K562 (cell line): ENCODE results near the gene ZNF514. TPM values are rescaled to one million over a fixed set of nuclear protein-coding genes. Genes with fewer than 3 reads are reported as not detected.

Source experiments
- ATAC-seq: fragments of 200-7000 bp; cut with Tn5 transposase; 3 replicates; pipeline ENCODE4 v1.9.1; 2020; ENCODE audit warnings: moderate library complexity
- BruUV-seq: library from RNA; stranded (reverse); fragments of 400-500 nt; replicated peaks from 2 replicates; lab custom pipeline; 2021; lab: Mats Ljungman, UMichigan
- CTCF ChIA-PET: fragments of 300-600 bp; formaldehyde crosslinking; extraction: SDS; loops from one replicate; lab custom pipeline; 2021; ENCODE audit warnings: low intra/inter-chr PET ratio; lab: Yijun Ruan, JAX
- POLR2A ChIA-PET: fragments of 300-600, 350-650 bp; sonication (Branson Sonifier 250); formaldehyde crosslinking; extraction: SDS; loops from one replicate; lab custom pipeline; 2021; ENCODE audit warnings: antibody characterized with exemption, inconsistent platforms; lab: Yijun Ruan, JAX
- DNase-seq, 4 experiments: peaks; one replicate each; pipeline versions ENCODE4 v3.0.0 to v3.0.0-alpha.2; 2011 to 2018; ENCODE audit warnings: low spot score in 3 of 4, mixed read lengths in 3 of 4; ENCODE audit errors: extremely low read depth in 1 of 4
- FAIRE-seq: peaks from 2 replicates; lab custom pipeline; 2011; peaks lifted over from hg19 to GRCh38; lab: Jason Lieb, UNC
- H2AFZ ChIP-seq: 2 replicates; pipeline ENCODE4 v1.6.0; 2011; ENCODE audit warnings: low read depth, low read length, control low read depth, inconsistent platforms
- H3K27ac ChIP-seq: fragments of 200-600 bp; 3 replicates; pipeline ENCODE4 v1.8.0; 2011; ENCODE audit warnings: low read depth, mild to moderate bottlenecking, control low read depth, inconsistent platforms, low read length, moderate library complexity, mixed read lengths; ENCODE audit errors: extremely low read depth
- H3K27me3 ChIP-seq, 2 experiments: fragments of 300-600 bp in 1 of 2; 2 replicates in 1 of 2; 3 replicates in 1 of 2; pipeline versions ENCODE4 v1.6.0 to v1.8.0; 2011; ENCODE audit warnings: inconsistent platforms in 2 of 2, low read length in 2 of 2, mild to moderate bottlenecking in 1 of 2, mixed read lengths in 1 of 2, moderate library complexity in 1 of 2; ENCODE audit not compliant: control insufficient read depth in 2 of 2, insufficient read depth in 2 of 2
- H3K36me3 ChIP-seq: fragments of 300-600 bp; 3 replicates; pipeline ENCODE4 v1.8.0; 2011; ENCODE audit warnings: mild to moderate bottlenecking, low read length, inconsistent platforms; ENCODE audit not compliant: control insufficient read depth, insufficient read depth
- H3K4me1 ChIP-seq, 2 experiments: fragments of 200-600 bp in 1 of 2; replicated peaks in 1 of 2; 2 replicates in 1 of 2; 3 replicates in 1 of 2; pipeline versions ENCODE4 v1.5.1 to v1.8.0; 2011; ENCODE audit warnings: inconsistent platforms in 2 of 2, low read length in 2 of 2, mild to moderate bottlenecking in 1 of 2, mixed read lengths in 1 of 2, moderate library complexity in 1 of 2; ENCODE audit not compliant: control insufficient read depth in 2 of 2, insufficient read depth in 2 of 2
- H3K4me2 ChIP-seq: 2 replicates; pipeline ENCODE4 v1.6.1; 2011; ENCODE audit warnings: low read length, control low read depth, inconsistent platforms, mixed read lengths; ENCODE audit not compliant: insufficient read depth
- H3K4me3 ChIP-seq: fragments of 200-600 bp; sonication (generic), shearing (Covaris generic); 2 replicates; pipeline ENCODE4 v1.5.1; 2016; ENCODE audit warnings: control low read depth, inconsistent platforms
- H3K79me2 ChIP-seq: fragments of 200-600 bp; 3 replicates; pipeline ENCODE4 v1.8.0; 2011; ENCODE audit warnings: low read length, inconsistent platforms; ENCODE audit not compliant: control insufficient read depth, insufficient read depth
- H3K9ac ChIP-seq, 2 experiments: 2 replicates each; pipeline versions ENCODE4 v1.6.0 to v1.6.1; 2011; ENCODE audit warnings: low read depth in 2 of 2, low read length in 2 of 2, control low read depth in 1 of 2, inconsistent platforms in 1 of 2, mild to moderate bottlenecking in 1 of 2, mixed read lengths in 1 of 2; ENCODE audit not compliant: insufficient read depth in 1 of 2
- H3K9me1 ChIP-seq: one replicate; pipeline ENCODE4 v1.6.0; 2011; ENCODE audit warnings: inconsistent platforms, mild to moderate bottlenecking, low read length, moderate library complexity; ENCODE audit not compliant: control insufficient read depth, insufficient read depth
- H3K9me3 ChIP-seq: replicated peaks from 2 replicates; pipeline ENCODE4 v1.5.1; 2011; ENCODE audit warnings: low read depth, low read length, inconsistent platforms; ENCODE audit not compliant: control insufficient read depth, insufficient read depth
- H4K20me1 ChIP-seq: replicated peaks from 2 replicates; pipeline ENCODE4 v1.6.1; 2011; ENCODE audit warnings: low read length, inconsistent platforms, mixed read lengths; ENCODE audit not compliant: control insufficient read depth, insufficient read depth
- E2F6 ChIP-seq, 2 experiments: IDR thresholded peaks; 2 replicates each; pipeline ENCODE4 v1.6.1; 2011; ENCODE audit warnings: borderline replicate concordance in 1 of 2, control low read depth in 1 of 2, low read depth in 1 of 2, low read length in 1 of 2, mild to moderate bottlenecking in 1 of 2, mixed read lengths in 1 of 2, moderate library complexity in 1 of 2; ENCODE audit not compliant: insufficient read depth in 1 of 2, insufficient read length in 1 of 2, poor library complexity in 1 of 2, severe bottlenecking in 1 of 2; ENCODE audit errors: extremely low read depth in 1 of 2
- NFE2 ChIP-seq: IDR thresholded peaks from 2 replicates; pipeline ENCODE4 v1.6.1; 2014; ENCODE audit warnings: antibody characterized with exemption, low read depth
- PPARD ChIP-seq: fragments of 250-450 bp; sonication (Bioruptor Pico); IDR thresholded peaks from 2 replicates; pipeline ENCODE4 v1.8.0; 2022; ENCODE audit warnings: inconsistent platforms, mild to moderate bottlenecking, moderate library complexity
- REST ChIP-seq, 2 experiments: fragments of 450-650 bp; formaldehyde crosslinking in 1 of 2; IDR thresholded peaks; 2 replicates each; pipeline versions ENCODE4 v1.4.0 to v1.6.1; 2014 to 2020; ENCODE audit warnings: mild to moderate bottlenecking in 2 of 2, borderline replicate concordance in 1 of 2, low read depth in 1 of 2
- TEAD2 ChIP-seq: fragments of 450-650 bp; IDR thresholded peaks from 2 replicates; pipeline ENCODE4 v1.6.1; 2016; ENCODE audit warnings: missing genetic modification characterization, control low read depth, missing compliant biosample characterization
- ZNF146 ChIP-seq: IDR thresholded peaks from one replicate; pipeline ENCODE4 v1.6.1; 2018; ENCODE audit warnings: missing compliant biosample characterization; ENCODE audit not compliant: unreplicated experiment
- ZNF277 ChIP-seq: fragments of 250-450 bp; sonication (Bioruptor Pico); IDR thresholded peaks from 2 replicates; pipeline ENCODE4 v1.8.0; 2022; ENCODE audit warnings: inconsistent platforms, mild to moderate bottlenecking, moderate library complexity, borderline replicate concordance
- ZNF589 ChIP-seq: fragments of 200-800 bp; sonication (Bioruptor generic); IDR thresholded peaks from 2 replicates; pipeline ENCODE4 v1.6.1; 2016; ENCODE audit warnings: low read depth, missing genetic modification characterization, missing compliant biosample characterization
- WGBS: fragments of 100-300 bp; shearing (Covaris generic); methylation state at CpG from one replicate; pipeline ENCODE4 v1.1.6; 2016; ENCODE audit warnings: low coverage, mixed read lengths; ENCODE audit not compliant: insufficient coverage; ENCODE audit errors: missing lambda C conversion rate; 5-methylcytosine and 5-hydroxymethylcytosine counted together
- in situ Hi-C: fragments of 300-500 bp; cut with MboI; formaldehyde crosslinking; loops from 4 replicates; pipeline ENCODE4 v1.15.0; 2018; ENCODE audit warnings: inconsistent platforms, mixed read lengths
- intact Hi-C: fragments of 100-400 bp; cut with micrococcal nuclease; formaldehyde crosslinking; loops from 2 replicates; pipeline ENCODE4 v1.14.2; 2022
- polyA plus RNA-seq, 8 experiments: library from polyadenylated mRNA; depleted of rRNA in 4 of 8; stranded (reverse) in 5 of 8; unstranded in 3 of 8; fragments of >200 nt; fragmentation: Nextera tagmentation in 2 of 8; fragmentation: Illumina TruSeq in 1 of 8; extraction: Ambion mirVana in 2 of 8; extraction: Trizol in 1 of 8; gene quantifications; 2 replicates each; pipeline versions ENCODE4 v1.2.1 to v1.2.3, GENCODE V29; 2011 to 2014; ENCODE audit warnings: inconsistent platforms in 1 of 8, missing spikeins in 1 of 8
- total RNA-seq, 7 experiments: library from RNA; depleted of rRNA in 6 of 7; stranded (reverse); fragments of >200 nt in 6 of 7; fragmentation: Illumina TruSeq in 2 of 7; extraction: Trizol in 2 of 7; gene quantifications; 2 replicates each; pipeline versions ENCODE4 v1.2.1 to v1.2.3, GENCODE V29; 2011 to 2021; ENCODE audit warnings: low replicate concordance in 1 of 7

Gene ZNF514
- total and polyA plus RNA-seq, 9 of the 15 experiments (the other 6 are each of a cell fraction or from before 2014, with no cell fraction given): 7.5 to 17.7 (median 11.4) TPM

GRCh38 chr2:95106081-95106480 lies 53.6 kb downstream of the ZNF514 start:
- POLR2A ChIA-PET: interaction anchor here (1.9 kb wide), 1 partner anchor 27 kb away, joined by 5 read pairs; no protein-coding TSS in a partner anchor
- Histone ChIP-seq H3K4me1 (no peaks in the 10 kb centered on the region), H4K20me1 (no peaks in the 10 kb centered on the region; the same call in 1 of the 2 replicates), H2AFZ (no peak overlapping the region), H3K79me2 (no peaks in the 10 kb centered on the region), H3K27ac (no peak overlapping the region), H3K9me3 (no peaks in the 10 kb centered on the region; the same call in 1 of the 2 replicates), H3K27me3 (no peaks in the 10 kb centered on the region), H3K4me3 (no peak overlapping the region), H3K9ac (no peak overlapping the region), H3K36me3 (peaks cover 95% of the 10 kb centered on the region), H3K9me1 (no peaks in the 10 kb centered on the region), H3K4me2 (no peak overlapping the region)
- in situ Hi-C loops: no loop called here
- intact Hi-C loops: no loop called here
- BruUV-seq: no TSS peak
- FAIRE-seq (no peak), ATAC-seq (no peak), DNase-seq (no peak)
- 93% methylated on average over 1 of the region's 2 CpGs for WGBS
- CTCF ChIA-PET: no interaction called here
- TF ChIP-seq NFE2 (no peak), E2F6 (IDR thresholded peaks at IDR 0.05; ENCODE audit: borderline replicate concordance in 1 of 2, extremely low read depth in 1 of 2, insufficient read depth in 1 of 2, insufficient read length in 1 of 2, low read depth in 1 of 2, low read length in 1 of 2, poor library complexity in 1 of 2, severe bottlenecking in 1 of 2) (no peak), REST (IDR thresholded peaks at IDR 0.05; ENCODE audit: borderline replicate concordance) (no peak), REST (CRISPR knock-in tag; IDR thresholded peaks at IDR 0.05; ENCODE audit: low read depth) (no peak), PPARD (CRISPR knock-in tag) (no peak), TEAD2 (tag) (no peak), ZNF146 (CRISPR knock-in tag) (no peak), ZNF589 (CRISPR knock-in tag) (no peak), ZNF277 (CRISPR knock-in tag) (no peak)
